HG03139 (cell line): Measurements from ENCODE around the gene PSEN2.

Experiments used
- ATAC-seq: cut with Tn5 transposase; IDR thresholded peaks from one replicate; pipeline ENCODE4 v1.9.1; 2021; ENCODE audit not compliant: unreplicated experiment

Gene PSEN2

DNA sequence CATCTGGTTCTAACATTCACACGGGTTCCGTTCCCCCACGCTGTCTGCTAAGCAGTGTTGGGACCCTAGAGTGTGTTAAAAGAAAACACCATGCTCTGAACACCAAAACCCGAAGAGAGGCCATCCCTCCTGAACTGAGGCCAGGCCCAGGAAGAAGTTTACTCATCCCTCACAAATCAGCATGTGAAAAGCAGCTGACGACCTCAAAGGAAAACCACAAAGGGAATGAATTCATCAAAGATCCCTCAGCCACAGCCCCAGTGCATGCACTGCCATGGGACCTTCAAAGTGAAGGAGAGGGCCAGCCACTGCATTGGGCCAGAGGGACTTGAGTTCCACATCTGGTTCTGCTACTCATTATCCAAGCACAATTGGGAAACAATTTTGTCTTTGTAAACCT is 7.0 kb upstream of the PSEN2 start:
- ATAC-seq: no peak

DNA sequence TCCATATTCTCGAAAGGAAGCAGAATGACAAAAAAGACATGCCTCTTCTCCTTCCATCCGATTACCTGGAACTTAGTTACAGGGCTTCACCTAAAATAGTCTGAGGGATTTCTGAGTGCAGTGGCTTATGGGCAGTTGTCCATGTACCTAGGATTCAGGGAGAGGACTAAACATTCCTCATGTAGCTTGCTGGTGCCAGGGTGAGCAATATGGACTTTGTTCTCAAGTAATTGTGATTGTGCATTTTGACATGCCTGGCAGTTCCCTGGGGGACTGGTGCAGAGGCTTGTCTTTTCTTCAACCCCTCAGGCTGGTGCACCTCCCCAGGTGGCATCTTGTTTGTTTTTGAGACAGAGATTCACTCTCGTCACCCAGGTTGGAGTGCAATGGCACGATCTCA is 6.1 kb upstream of the PSEN2 start:
- ATAC-seq: no peak

DNA sequence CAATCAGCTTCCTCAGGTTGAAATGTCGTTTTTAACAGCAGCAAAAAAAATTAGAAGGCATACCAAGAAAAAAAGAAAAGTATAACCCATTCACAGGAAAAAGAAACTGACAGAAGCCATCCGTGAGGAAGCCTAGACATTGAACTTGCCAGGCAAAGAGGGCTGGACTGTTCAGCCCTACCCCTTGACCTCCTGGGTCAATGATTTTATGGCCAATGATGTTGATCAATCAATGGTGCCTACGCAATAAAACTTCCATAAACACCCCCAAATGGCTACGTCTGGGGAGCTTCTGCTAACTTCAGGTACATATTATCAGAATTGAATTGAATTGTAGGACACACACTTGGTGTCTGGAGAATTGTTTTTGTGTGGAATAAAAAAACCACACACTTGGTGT is 4.8 kb upstream of the PSEN2 start:
- ATAC-seq: no peak

DNA sequence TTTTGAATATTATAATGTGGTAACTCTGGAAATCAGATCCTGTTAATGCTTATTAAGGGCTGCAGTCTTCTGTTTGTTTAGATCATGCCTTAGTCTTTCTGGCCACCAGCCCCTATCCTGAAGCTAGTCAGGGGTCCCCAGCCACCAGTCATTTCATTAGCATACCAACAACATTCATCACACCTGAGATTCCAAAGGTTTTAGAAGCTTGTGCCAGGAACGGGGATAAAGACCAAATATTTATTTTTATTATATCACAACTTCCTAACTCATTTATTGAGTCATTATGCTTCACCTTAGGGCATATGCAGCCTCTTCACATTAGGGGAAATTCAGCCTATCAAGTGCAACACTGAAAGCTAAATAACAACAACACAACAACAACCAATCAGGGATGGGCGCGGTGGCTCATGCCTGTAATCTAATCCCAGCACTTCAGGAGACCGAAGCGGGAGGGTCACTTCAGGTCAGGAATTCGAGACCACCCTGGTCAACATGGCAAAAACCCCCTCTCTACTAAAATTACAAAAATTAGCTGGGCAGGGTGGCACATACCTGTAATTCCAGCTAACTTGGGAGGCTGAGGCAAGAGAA is 2.9 kb upstream of the PSEN2 start:
- no peak for ATAC-seq

DNA sequence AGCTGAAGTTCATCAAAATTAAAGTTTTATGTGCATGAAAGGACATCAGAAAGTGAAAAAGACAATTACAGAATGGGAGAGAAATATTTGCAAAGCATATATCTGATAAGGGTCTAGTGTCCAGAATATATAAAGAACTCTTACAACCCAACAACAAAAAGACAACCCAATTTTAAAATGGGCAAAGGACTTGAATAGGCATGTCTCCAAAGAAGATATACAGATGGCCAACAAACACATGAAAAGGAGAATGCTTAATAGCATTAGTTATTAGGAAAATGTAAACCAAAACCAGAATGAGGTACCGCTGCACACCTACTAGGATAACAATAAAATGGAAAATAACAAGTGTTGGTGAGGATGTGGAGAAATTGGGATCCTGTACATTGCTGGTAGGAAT is 1.7 kb upstream of the PSEN2 start:
- no peak for ATAC-seq

DNA sequence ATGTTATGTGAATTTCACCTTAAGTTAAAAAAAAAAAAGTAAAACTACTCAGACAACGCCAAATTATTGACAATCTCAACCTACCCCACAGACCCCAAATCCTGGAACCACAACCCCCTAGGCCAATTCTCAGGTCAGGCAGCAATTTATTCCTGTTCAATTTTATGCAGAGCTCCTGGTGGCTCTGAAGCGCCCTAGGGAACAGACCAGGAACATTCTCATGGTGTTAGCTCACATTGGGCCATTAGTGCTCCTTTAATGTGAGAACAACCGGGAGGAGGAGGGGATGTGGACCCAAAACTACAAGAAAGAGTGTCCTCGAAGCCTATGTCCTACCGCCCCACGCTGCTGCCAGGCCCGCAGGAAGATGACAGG is 403 bp upstream of the PSEN2 start:
- no peak for ATAC-seq

DNA sequence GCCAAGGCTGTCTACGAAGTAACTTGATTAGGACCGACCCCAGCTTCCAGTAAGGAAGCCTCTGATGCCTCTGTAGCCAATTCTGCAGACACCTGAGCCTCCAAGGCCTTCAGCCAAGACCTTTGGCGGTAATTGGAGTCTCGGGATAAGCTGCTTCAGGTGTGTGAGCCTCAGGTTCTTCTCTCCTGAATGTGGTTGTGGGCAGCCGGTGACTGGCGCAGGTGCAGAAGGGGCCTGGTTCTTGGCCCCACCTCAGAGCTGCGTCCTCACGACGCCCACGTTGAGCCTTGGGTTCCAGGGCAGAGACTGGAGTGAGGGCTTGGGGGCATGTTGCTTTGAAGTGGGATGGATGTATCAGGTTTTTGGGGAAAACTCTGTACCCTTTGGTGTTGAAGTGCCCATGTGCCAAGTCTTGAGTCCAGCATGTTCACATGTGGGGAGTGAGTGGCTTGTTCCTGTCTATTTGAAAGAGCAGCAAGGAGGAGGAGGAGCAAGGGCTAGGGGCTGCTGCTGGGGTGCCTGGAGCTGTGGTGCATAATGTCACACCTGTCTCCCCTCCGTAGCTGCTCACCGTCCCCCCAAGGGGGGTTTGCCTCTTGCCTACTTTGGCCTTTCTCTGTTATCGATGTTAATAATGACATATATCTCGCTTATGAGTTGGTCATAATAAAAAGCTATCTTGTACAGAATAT is 1.4 kb downstream of the PSEN2 start:
- ATAC-seq: no peak

DNA sequence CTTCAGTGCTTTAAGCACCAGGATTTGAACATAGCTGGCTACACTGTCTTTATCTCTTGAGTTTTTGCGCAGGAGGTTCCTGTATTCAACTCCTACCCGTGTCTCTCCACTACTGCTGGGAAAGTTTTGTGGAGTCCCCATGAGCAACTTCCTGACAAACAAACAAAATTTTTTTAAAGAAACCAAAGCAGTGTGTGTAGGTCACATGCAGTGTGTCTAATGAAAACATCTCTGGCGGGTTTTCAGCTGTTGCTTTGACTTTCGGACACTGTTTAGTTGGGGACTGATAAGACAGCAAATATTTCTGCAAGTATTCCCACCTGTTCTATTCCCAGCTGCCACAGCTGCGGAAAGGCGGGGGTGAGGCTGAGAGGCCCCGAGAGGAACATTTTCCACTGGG is 2.0 kb downstream of the PSEN2 start:
- ATAC-seq: no peak

DNA sequence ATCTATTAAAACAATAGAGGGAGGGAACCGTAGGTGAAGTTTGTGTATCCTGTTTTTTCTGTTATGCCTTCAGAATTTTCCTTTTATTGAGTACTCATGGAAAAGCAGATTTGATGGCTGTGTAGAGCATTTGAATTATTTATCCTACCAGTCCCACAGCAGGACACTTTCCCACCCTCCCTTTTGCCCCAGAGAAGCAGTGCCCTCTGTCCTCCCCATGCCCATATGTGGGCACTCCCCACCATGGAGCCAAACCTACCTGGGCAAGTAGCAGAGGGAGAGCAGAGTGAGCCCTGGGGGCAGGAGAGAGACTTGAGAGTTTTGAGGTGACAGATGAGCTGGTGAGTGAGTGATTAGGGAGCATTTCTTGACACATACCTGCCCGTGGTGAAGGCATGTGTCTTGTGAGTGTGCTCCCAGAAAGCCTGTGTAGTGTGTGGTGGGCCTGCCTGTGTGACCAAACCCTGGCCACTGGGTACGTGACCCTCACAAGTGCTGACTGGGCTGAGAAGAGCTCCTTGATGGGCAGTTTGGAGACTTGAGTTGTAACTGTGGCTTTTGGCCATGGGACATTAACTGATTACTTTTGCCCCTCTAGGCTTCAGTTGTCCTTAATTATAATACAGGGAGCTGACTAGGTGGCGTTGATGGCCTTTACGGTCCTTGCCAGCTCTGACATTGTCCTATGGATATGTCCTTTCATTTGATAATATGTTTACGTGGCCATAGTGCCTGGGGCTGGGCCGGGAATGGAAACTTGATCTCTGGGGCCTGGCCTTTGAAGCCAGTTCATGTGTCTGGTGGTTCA is 3.6 kb downstream of the PSEN2 start:
- ATAC-seq: no peak

DNA sequence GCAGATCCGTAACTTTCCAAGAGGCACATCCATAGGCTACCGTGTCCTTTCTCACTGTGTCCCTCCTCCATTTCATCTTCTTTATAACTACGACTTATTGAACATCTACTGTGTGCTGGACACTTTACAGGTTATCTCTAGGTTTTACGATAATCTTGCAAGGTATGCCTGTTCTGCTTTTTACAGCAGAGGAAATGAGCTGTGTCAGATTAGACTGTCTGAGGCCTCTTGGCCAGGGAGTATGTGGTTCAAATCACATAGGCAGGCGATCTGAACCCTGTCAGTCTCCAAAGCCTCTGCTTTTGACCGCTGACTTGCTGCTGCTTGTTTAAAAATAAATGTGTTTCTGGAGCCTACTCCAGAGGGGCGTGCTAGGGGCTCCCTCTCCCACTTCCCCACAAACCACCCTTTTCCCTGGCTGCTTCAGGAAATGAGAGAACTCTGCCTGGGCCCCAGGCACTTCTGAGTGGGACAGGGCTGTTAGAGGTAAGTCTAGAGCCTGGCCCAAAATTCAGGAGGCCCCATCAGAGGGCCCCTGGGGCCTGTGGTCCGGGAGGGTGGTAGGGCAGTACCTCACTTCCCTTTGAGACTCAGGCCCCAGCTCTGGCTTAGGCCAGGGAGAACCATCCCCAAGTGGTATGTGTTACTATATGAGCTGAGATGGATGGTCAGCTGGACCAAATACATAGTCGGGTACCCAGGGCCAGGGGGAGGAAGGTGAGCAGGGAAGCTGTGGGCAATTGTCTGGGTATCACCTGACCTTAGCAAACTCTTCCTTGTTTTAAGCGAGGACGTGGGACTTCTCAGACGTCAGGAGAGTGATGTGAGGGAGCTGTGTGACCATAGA is 4.4 kb downstream of the PSEN2 start:
- ATAC-seq: no peak

DNA sequence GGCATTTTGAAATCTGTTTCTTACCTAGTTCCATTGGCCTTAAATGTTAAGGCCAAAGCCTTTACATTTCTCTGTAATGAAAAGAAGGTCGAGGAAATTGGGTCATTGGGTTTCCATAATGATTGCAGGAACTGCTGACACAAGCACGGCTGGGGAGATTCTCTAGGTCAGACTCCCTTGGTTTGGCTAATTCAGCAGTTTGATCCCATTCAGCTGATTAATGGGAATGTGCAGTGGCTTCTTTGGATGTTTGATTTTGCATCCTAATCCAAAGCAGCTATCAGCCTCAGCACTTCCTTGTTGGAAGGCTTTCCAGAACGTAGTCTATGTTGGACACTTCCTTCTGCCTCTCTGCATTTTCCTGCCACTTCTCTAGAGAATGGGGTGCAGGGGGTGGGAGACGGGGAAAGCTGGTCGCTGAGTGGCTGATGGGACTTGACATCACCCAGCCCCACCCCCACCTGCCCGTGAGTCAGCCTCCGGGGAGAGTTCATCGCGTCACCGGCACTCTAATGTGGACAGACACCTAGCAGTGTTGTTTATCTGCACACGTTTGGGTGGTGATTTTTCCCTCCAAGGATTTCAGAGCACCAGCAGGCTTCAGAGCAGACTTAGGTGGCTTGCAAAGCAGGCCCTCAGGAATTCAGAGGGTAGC is 5.4 kb downstream of the PSEN2 start:
- ATAC-seq: no peak

DNA sequence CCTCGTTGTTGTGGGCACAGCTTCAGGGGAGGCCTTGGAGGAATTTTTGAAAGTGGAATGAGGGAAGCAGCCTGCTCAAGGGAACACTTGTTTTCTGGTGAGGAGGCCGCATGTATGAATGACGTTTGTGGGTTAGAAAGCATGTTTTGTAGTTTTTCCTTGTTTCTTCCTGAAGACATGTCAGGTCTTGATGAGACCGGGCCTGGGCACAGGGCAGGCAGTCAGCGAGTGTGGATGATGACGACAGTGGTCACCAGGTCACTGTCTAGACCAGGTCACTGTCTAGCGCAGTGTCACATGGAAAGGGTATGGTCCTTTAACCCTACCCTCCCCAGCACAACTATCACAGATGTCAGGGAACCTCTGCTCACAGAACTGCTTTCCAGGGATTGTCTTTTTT is 7.3 kb downstream of the PSEN2 start:
- no peak for ATAC-seq

DNA sequence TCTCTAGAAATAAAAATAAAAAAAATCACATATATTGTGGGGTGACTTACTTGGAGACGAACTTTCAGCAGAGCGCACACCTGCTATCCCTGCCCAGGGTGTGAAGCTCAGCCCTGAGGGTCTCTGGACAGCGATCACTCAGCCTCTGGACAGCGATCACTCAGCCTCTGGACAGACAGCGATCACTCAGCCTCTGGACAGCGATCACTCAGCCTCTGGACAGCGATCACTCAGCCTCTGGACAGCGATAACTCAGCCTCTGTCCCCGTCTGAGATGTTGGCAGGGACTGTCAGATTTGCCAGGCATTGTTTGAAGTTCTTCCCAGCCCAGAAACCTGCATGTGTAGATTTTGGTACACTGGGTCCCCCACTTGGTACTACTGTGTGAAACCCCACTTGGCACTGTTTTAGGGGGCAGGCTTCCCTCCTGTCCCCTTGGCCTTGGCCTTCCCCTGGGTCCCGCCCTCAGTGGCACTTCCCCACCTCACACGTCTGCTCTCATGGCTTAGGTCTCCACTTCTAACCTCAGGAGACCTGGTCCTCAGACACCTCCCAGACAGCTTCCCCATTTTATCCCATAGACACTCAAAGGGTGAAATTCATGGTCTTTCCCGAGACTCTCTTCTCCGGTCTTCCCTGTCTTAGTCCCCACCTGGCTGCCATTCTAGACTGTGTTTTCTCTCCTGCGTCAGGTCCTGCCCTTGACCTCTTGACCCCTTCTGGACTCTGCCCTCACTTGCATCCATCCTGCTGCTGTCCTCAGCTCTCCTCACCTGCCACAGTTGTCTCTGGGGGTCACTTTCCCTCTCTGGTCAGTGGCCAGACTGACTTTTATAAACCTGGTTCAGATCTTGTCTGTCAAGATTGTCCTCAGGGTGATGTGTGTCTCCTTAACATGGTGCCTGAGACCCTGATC is 10.2 kb downstream of the PSEN2 start:
- no peak for ATAC-seq

DNA sequence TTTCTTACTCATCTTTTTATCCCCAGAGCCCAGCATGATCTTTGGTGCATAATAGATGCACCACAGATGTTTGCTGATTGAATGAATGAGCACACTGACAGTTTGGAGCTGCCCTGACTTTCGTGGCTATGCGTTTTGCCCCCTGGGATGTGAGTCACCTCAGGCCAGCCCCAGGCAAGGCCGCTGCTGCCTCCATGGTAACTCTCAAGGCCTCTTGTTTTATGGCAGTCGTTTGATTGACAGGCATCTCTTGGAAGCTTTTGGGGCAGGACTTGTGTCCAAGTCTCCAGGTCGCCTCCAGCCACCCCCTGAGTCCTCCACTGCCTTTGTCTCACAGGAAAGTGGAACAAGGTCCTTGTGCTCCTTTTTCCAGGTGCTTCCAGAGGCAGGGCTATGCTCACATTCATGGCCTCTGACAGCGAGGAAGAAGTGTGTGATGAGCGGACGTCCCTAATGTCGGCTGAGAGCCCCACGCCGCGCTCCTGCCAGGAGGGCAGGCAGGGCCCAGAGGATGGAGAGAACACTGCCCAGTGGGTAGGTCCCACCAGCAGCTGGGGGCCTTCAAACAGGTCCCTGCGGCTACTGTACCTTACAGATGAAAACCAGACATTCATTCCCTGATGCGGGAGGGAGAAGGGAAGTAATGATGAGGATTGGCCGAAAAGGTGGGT is 11.2 kb downstream of the PSEN2 start:
- ATAC-seq: no peak

DNA sequence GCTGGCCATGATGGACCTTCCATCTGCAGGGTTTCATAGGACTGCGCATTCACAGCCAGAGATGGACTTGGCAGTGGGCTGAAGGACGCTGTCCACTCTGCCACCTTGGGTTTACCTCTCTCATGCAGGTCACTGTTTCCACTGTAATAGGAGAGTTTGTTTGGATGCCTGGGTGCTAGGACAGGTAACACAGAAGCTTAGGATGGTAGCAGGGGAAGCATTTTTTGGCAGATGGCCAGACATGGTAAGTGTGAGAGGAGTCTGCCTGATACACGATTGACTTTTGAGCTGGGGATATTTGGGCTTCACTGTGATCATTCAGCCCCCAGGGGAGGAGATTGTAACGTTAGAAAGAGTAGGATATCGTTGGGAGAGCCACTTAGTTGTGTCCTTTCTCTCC is 11.8 kb downstream of the PSEN2 start:
- no peak for ATAC-seq

DNA sequence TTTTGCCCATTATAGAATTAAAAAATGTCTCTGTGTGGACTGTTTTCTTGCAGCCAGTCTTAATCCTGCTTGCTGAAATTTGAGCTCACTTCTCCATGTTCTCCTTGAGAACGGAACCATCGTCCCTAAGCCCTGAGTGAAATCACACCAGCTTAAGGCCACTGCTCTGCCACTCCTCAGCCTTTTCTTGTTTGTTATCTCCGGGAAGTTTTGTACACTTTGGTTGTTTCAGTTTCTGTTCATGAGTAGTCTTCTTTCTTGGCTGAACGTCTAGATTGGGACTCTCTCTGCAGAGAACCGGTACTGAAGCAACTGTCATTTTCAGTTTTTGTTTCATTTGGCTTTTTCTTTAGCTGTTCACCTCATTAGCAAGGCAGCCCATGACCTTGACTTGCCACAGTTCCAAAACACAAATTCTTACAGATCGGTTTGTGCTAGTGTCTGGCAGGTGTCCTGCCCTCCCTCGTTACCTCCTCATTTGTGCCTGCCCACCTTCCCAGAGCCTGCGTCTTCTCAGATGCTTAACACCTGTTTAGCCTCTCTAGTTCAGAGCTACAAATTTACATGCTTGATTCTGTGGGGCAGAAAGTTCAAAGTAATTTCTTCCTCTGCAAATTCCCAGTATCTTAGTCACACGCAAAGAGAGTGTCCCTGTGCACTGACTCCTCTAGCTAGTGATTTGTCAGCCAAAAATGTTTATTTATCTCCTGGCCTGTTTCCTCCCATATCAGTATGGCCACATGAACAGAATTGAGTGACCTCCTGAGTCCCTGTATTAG is 12.4 kb downstream of the PSEN2 start:
- peak; percentile 92 for ATAC-seq

DNA sequence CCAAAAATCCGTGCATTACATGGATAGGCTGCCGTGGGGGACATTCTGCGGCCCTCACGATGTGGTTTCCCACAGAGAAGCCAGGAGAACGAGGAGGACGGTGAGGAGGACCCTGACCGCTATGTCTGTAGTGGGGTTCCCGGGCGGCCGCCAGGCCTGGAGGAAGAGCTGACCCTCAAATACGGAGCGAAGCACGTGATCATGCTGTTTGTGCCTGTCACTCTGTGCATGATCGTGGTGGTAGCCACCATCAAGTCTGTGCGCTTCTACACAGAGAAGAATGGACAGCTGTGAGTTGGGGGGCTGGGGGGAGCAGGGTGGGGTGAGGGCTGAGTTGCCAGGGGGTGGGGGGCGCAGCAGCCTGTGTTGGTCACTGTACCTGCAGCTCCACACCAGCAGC is 13.2 kb downstream of the PSEN2 start:
- no peak for ATAC-seq

DNA sequence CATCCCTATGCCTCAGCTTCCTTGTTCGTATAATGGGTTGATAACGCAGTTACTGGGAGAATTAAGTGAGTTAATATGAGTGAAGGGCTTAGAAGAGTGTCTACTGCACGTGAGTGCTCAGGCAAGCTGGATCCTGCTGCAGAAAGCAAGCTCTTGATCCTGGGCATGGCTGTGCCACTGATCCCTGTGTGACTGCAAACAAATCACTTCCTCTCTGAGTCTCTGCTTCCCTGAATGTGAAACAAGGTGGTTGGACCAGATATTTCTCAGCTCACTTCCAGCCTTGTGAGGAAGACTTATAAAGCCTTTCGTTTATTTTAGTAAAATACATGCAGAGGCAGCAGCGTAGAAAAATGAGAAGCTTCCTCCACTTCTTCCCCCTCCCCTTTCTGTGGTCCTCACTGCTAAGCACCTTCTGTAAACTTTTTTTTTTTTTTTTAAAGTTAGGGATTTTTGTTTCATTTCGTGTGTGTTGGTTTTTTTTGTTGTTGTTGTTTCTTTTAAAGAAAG is 13.8 kb downstream of the PSEN2 start:
- ATAC-seq: no peak
